Neural progenitor cell (in vitro differentiated cells): Measurements from ENCODE around the gene BCR. TPM values are rescaled to one million over a fixed set of nuclear protein-coding genes. Genes with fewer than 3 reads are reported as not detected.

ENCODE experiments used
- DNase-seq: peaks from one replicate; pipeline ENCODE4 v3.0.0-alpha.2; 2016; ENCODE audit warnings: low spot score
- H2AFZ ChIP-seq: fragments of 200-600 bp; sonication (generic); replicated peaks from 2 replicates; pipeline ENCODE4 v1.6.1; 2016; ENCODE audit warnings: antibody characterized with exemption
- H3F3A ChIP-seq: fragments of 200-600 bp; sonication (generic); 2 replicates; pipeline ENCODE4 v1.6.1; 2016; ENCODE audit warnings: antibody characterized with exemption, low read depth
- H3K27ac ChIP-seq: fragments of 200-600 bp; sonication (generic); 2 replicates; pipeline ENCODE4 v1.5.1; 2016; ENCODE audit warnings: mild to moderate bottlenecking
- H3K27me3 ChIP-seq: fragments of 200-600 bp; sonication (generic); 2 replicates; pipeline ENCODE4 v1.6.1; 2016; ENCODE audit warnings: mild to moderate bottlenecking, moderate library complexity
- H3K36me3 ChIP-seq: fragments of 200-600 bp; sonication (generic); 2 replicates; pipeline ENCODE4 v1.5.1; 2016
- H3K4me1 ChIP-seq: fragments of 200-600 bp; sonication (generic); 2 replicates; pipeline ENCODE4 v1.6.1; 2016; ENCODE audit warnings: mixed run types
- H3K4me2 ChIP-seq: fragments of 200-600 bp; sonication (generic); 2 replicates; pipeline ENCODE4 v1.6.1; 2016
- H3K4me3 ChIP-seq: fragments of 200-600 bp; sonication (generic); 2 replicates; pipeline ENCODE4 v1.5.1; 2016
- H3K79me2 ChIP-seq: fragments of 200-600 bp; sonication (generic); 2 replicates; pipeline ENCODE4 v1.6.1; 2016; ENCODE audit warnings: low read depth
- H3K9ac ChIP-seq: fragments of 200-600 bp; sonication (generic); 2 replicates; pipeline ENCODE4 v1.6.1; 2016
- H3K9me3 ChIP-seq: fragments of 200-600 bp; sonication (generic); 2 replicates; pipeline ENCODE4 v1.5.1; 2016; ENCODE audit warnings: low read depth
- H4K20me1 ChIP-seq: fragments of 200-600 bp; sonication (generic); 2 replicates; pipeline ENCODE4 v1.6.1; 2016; ENCODE audit warnings: low read depth
- H3K27ac Mint-ChIP-seq: 3 replicates; pipeline ENCODE4 v1.8.0; 2021; ENCODE audit warnings: mixed read lengths
- H3K27me3 Mint-ChIP-seq: 2 replicates; pipeline ENCODE4 v1.8.0; 2022; ENCODE audit warnings: low read depth, mild to moderate bottlenecking, inconsistent platforms, moderate library complexity, mixed read lengths; ENCODE audit not compliant: insufficient read depth
- H3K36me3 Mint-ChIP-seq: 3 replicates; pipeline ENCODE4 v1.8.0; 2021; ENCODE audit warnings: mixed read lengths
- H3K4me1 Mint-ChIP-seq: 3 replicates; pipeline ENCODE4 v1.8.0; 2021; ENCODE audit warnings: mixed read lengths
- H3K4me3 Mint-ChIP-seq: 3 replicates; pipeline ENCODE4 v1.8.0; 2021; ENCODE audit warnings: mild to moderate bottlenecking, moderate library complexity, mixed read lengths
- H3K9me3 Mint-ChIP-seq: 3 replicates; pipeline ENCODE4 v1.8.0; 2020; ENCODE audit warnings: mixed read lengths
- CTCF ChIP-seq: fragments of 200-600 bp; sonication (generic); IDR thresholded peaks from 2 replicates; pipeline ENCODE4 v1.5.1; 2017; ENCODE audit warnings: antibody characterized with exemption, mild to moderate bottlenecking
- EZH2 ChIP-seq: fragments of 200-600 bp; sonication (generic); IDR thresholded peaks from 2 replicates; pipeline ENCODE4 v1.6.1; 2017; ENCODE audit warnings: antibody characterized with exemption, mild to moderate bottlenecking, moderate library complexity
- EZH2phosphoT487 ChIP-seq: fragments of 200-600 bp; sonication (generic); IDR thresholded peaks from 2 replicates; pipeline ENCODE4 v1.6.1; 2017; ENCODE audit warnings: antibody characterized with exemption
- total RNA-seq: library from RNA; depleted of rRNA; stranded (reverse); fragments of >200 nt; gene quantifications from 2 replicates; pipeline ENCODE4 v1.2.3, GENCODE V29; 2015; ENCODE audit warnings: low replicate concordance

BCR gene
- total RNA-seq, 1 donor from 2014 or later = 35.5 TPM

DNA sequence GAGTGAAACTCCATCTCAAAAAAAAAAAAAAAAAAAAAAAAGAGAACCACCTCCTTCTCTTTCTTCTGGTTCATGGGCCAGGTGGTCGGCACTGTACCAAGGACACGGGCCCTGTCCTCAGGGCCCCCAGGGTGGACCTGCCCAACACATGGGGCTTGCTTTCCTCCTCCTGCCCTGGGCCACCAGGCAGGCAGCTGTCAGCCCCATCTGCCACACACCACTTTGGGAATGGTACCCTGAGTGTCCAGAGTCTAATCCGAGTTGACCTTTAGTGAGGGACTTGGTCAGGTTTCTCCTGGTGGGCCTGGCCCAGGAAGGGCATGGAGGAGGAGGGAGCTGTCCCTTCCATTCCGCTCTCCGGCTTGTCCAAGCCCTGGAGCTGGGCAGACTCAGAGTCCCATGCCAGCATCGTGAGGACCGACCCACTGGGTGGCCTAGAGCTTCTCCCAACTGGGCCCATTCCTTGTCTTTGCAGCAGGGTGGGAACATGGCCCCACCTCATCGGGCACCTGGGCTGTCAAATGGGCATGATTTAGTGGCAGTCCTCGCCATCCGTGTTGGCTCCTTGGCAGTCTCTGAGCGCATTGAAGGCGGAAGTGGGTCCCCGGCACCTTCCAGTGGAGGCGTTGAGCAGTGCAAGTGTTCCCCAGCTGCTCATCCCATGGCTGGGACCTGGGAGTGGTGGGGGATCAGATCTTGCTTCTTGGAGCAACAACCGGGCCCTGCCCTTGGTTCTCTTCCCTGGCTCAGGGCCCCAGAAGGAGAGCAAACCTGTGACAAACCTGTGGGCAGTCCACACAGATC, 94.8 kb downstream of the BCR start:
- H3K9me3 ChIP-seq = no peaks in the 10 kb centered on the region
- H3K9ac ChIP-seq = no peak overlapping the region
- Mint-ChIP-seq H3K4me3 (no peak overlapping the region), H3K9me3 (no peaks in the 10 kb centered on the region), H3K4me1 (peaks cover 9% of the 10 kb centered on the region), H3K27ac (no peak overlapping the region), H3K27me3 (peaks cover 11% of the 10 kb centered on the region), H3K36me3 (peaks cover 23% of the 10 kb centered on the region)
- no peaks in the 10 kb centered on the region for H3K36me3 ChIP-seq
- H3K4me2 ChIP-seq = no peak overlapping the region
- H3K4me1 ChIP-seq = peaks cover 8% of the 10 kb centered on the region
- H4K20me1 ChIP-seq = peaks cover 12% of the 10 kb centered on the region
- no peak overlapping the region for H2AFZ ChIP-seq
- peaks cover 5% of the 10 kb centered on the region for H3F3A ChIP-seq
- TF ChIP-seq EZH2phosphoT487 (no peak), EZH2 (no peak), CTCF (no peak)
- DNase-seq = no peak
- no peak overlapping the region for H3K27ac ChIP-seq
- H3K27me3 ChIP-seq = no peaks in the 10 kb centered on the region
- no peaks in the 10 kb centered on the region for H3K79me2 ChIP-seq
- no peak overlapping the region for H3K4me3 ChIP-seq

DNA sequence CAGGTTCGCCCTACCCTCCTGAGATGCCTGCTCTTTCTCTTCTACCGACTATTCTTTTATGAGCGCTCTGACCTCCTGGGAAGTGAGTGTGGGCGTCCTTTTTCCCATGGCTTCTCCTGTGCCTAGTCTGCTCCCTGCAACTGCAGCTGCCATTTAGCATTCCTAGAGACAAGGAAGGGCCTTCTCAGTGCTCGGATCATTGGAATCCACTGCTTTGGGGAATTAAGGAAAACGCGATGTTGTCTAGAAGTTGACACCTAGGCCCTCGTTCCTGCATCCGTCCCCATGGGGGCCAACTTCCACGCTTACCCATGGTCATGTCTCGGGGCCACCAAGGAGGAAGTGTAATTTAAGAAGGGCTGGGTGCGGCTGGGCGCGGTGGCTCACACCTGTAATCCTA, 95.4 kb downstream of the BCR start:
- peaks cover 6% of the 10 kb centered on the region for H4K20me1 ChIP-seq
- peaks cover 4% of the 10 kb centered on the region for H3K4me1 Mint-ChIP-seq
- no peaks in the 10 kb centered on the region for H3K36me3 ChIP-seq
- H2AFZ ChIP-seq = no peak overlapping the region
- no peak overlapping the region for H3K27ac ChIP-seq
- no peak for TF ChIP-seq EZH2
- no peaks in the 10 kb centered on the region for H3K79me2 ChIP-seq
- no peak overlapping the region for H3K4me3 Mint-ChIP-seq
- H3K27ac Mint-ChIP-seq = no peak overlapping the region
- no peak overlapping the region for H3K9ac ChIP-seq
- peaks cover 23% of the 10 kb centered on the region for H3K36me3 Mint-ChIP-seq
- no peak overlapping the region for H3K4me3 ChIP-seq
- H3K27me3 ChIP-seq = no peaks in the 10 kb centered on the region
- no peak for DNase-seq
- no peaks in the 10 kb centered on the region for H3F3A ChIP-seq
- no peak overlapping the region for H3K4me2 ChIP-seq
- H3K9me3 Mint-ChIP-seq = no peaks in the 10 kb centered on the region
- peaks cover 2% of the 10 kb centered on the region for H3K4me1 ChIP-seq
- H3K27me3 Mint-ChIP-seq = peaks cover 11% of the 10 kb centered on the region
- H3K9me3 ChIP-seq = no peaks in the 10 kb centered on the region

- Histone ChIP-seq H3K9ac (no peak overlapping the region), H3K9me3 (no peaks in the 10 kb centered on the region), H2AFZ (no peak overlapping the region), H4K20me1 (peaks cover 6% of the 10 kb centered on the region), H3K27me3 (no peaks in the 10 kb centered on the region), H3K27ac (no peak overlapping the region), H3K4me1 (peaks cover 2% of the 10 kb centered on the region), H3F3A (no peaks in the 10 kb centered on the region), H3K79me2 (no peaks in the 10 kb centered on the region), H3K36me3 (no peaks in the 10 kb centered on the region), H3K4me3 (no peak overlapping the region), H3K4me2 (no peak overlapping the region)
- no peak for TF ChIP-seq EZH2phosphoT487
- TF ChIP-seq EZH2 = no peak
- no peak for TF ChIP-seq CTCF
- Mint-ChIP-seq H3K27me3 (peaks cover 6% of the 10 kb centered on the region), H3K27ac (no peak overlapping the region), H3K4me1 (peaks cover 3% of the 10 kb centered on the region), H3K36me3 (peaks cover 17% of the 10 kb centered on the region), H3K9me3 (no peaks in the 10 kb centered on the region), H3K4me3 (no peak overlapping the region)
- no peak for DNase-seq
Observed at GRCh38 chr22:23276656-23277582, 96.6 kb downstream of the BCR start.
